KOPT-K1 (cell line): Measurements from ENCODE around the gene RASAL3.
A peak's percentile ranks its signal among the peaks of the same experiment; 100 is the strongest.
"Not testable (repeated sequence)": the region's sequence is repeated elsewhere in the genome, so short reads cannot be mapped to it uniquely, and the experiment has no call there.

Experiments used
- H3K27ac ChIP-seq: fragments of 200-600 bp; sonication (generic); 2 replicates; pipeline ENCODE4 v1.5.1; 2016; ENCODE audit warnings: antibody characterized with exemption, mild to moderate bottlenecking, low read depth, low read length; ENCODE audit not compliant: poor library complexity, severe bottlenecking
- H3K36me3 ChIP-seq: fragments of 200-600 bp; sonication (generic); 2 replicates; pipeline ENCODE4 v1.5.1; 2017; ENCODE audit warnings: antibody characterized with exemption, mild to moderate bottlenecking, low read length, moderate library complexity; ENCODE audit not compliant: insufficient read depth
- H3K9me3 ChIP-seq: fragments of 200-600 bp; sonication (generic); 2 replicates; pipeline ENCODE4 v1.5.1; 2017; ENCODE audit warnings: antibody characterized with exemption, low read length, mild to moderate bottlenecking; ENCODE audit not compliant: insufficient read depth, poor library complexity, severe bottlenecking

The RASAL3 gene

DNA sequence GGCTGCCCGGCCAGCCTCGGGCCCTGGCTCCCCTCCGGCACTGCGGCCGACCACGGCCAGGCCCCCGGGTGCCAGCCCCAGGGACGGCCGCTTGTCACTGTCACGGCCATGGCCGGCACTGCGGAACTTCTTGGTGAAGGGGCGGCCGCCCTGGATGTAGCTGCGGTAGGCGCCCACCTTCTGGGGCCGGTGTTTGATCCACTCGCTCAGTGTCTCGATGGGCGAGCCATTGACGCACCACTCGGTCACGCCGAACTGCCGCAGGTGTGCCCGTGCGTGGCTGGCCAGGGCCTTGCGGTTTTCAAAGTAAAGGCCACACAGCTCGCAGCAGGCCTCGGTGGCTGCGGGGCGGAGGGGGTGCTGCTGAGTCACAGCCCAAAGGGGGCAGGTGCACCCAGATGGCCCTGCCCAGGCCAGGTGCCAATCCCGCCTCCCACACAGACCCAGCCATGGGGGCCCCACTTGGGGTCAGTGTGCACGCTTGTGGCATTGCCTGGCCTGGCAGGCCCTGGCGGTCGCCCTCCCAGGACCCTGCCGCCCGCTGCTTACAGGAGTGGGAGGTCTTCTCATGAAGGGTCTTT, 39.6 kb downstream of the RASAL3 start:
- no peak overlapping the region for H3K27ac ChIP-seq
- H3K36me3 ChIP-seq: peaks cover 86% of the 10 kb centered on the region
- no peaks in the 10 kb centered on the region for H3K9me3 ChIP-seq

DNA sequence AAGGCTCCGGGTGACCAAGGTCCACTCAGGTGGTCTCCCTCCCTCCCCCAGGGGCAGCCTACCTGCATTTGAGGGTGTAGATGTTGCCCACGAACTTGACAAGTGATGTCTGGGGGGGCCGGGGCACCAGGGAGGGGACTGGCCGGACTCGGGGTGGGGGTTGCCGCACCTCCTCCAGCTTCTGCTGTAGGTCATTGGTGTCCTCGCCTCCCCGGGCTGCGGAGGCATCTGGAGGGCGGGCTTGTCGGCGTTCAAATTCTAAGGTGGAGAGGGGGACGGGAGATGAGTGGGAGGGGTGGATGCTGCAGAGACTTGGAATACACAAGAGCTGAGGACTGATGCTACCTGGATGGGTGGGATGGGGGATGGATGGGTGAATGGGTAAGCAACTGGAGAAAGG, 40.2 kb downstream of the RASAL3 start:
- Histone ChIP-seq H3K36me3 (peaks cover 80% of the 10 kb centered on the region), H3K27ac (no peak overlapping the region), H3K9me3 (no peaks in the 10 kb centered on the region)

DNA sequence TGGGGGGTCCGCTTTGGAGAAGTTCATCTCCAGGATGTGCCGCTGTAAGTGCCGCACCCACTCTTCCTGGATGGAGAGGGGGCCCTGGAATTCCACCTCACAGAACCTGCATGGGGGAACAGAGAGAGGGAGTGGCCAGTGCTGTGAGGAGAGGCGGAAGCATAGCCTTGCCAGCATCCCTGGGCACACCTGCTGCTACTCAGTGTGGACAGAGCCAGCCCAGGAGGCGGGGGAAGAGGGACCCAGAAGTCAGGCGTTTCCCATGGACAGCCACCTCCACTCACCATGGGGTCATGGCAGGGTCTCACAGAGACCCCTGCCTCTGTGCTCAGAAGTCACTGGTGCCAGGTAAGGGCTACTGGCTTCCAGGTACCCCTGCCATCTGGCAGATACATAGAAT, 41.2 kb downstream of the RASAL3 start:
- no peak overlapping the region for H3K27ac ChIP-seq
- H3K36me3 ChIP-seq: peaks cover 70% of the 10 kb centered on the region

DNA sequence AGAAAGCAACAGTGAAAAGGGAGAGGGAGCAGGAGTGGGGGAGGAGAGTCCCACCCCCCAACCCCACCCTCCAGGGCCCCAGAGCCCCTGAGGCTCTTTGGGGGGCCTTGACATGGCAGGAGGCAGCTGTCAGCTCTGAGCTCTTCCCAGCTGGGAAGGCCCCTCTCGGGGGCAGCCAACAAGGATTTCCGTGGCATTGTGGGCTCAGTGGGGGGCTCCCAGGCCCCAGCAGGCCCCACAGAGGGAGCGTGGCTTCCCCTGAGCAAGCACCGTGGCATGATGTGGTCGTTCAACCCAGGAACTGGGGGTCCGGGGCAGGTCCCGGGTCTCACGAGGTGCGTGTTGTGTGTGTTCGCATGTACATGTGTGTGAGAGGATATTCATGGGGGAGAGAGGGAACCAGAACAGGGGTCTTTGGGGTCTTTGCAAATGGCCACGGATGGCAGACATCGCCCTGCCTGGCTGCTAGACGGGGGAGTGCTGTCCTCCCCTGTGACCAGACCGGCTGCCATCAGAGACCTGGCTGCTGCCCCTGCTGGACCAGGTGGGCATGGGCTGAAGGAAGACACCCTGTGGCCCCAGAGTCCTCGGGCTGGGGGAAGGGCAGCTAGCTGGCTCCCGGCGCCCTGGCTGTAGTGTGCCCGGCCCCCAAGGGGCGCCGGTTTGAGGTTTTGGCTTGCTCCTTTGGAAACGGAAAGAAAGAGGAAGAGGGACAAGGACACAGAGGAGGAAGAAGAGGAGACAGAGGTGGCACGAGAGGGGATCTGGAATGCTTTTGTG, 41.9 kb downstream of the RASAL3 start:
- Histone ChIP-seq H3K9me3 (no peaks in the 10 kb centered on the region), H3K36me3 (peaks cover 64% of the 10 kb centered on the region), H3K27ac (no peak overlapping the region)

More for the DNA sequence above, 41.2 kb downstream of the RASAL3 start:
- H3K9me3 ChIP-seq: no peaks in the 10 kb centered on the region

DNA sequence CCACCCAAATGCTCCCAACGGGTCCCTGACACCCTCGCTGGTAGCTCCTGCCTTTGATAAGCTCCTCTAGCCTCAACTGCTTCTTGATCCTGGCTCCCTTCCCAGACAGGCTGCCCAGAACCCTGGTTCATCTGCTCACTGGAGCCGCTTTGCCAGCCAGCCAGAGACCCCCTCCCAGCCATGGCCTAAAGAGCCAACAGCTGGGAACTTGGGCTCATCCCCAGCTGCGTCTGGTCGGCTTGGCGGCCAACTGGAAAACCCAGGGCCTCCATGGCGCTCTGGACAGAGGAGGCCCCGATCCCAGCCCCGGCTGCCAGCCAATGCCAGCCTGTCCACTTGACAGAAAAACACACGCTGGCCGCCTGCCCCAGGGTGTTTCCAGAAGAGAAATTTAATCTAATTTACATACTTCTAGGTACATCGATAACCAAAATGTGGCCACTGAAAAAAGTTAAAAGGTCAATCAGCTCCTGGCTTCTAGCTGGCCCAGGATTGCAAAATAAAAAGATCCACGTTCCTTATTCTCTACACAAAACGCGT, 42.6 kb downstream of the RASAL3 start:
- H3K9me3 ChIP-seq: no peaks in the 10 kb centered on the region
- H3K36me3 ChIP-seq: peaks cover 57% of the 10 kb centered on the region
- H3K27ac ChIP-seq: no peak overlapping the region

DNA sequence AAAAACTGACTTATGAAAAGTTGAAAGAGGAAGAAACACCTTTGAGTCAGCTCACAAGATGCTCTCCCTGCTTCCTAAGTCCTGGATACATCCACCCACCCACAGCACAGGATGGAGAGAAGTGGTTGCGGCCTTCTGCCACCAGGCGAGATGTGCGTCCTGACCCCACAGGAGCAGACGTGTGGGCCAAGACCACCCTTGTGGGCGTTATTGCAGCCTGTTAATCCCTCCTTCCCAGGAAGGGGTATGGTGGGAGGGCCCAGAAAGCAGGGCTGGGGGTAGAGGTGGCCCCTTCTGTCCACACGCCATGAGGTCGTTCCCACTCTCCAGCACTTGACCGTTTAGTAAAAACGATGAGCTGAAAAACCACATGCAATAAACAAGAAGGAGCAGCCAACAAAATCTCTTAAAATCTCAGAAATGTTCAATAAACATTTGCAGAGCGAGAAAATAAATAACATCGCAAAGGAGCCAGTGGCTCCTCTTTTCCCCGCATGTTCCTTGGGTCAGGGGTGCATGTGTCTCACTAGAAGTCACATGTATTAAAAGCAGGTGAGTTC, 43.1 kb downstream of the RASAL3 start:
- Histone ChIP-seq H3K27ac (no peak overlapping the region), H3K36me3 (peaks cover 57% of the 10 kb centered on the region), H3K9me3 (no peaks in the 10 kb centered on the region)

DNA sequence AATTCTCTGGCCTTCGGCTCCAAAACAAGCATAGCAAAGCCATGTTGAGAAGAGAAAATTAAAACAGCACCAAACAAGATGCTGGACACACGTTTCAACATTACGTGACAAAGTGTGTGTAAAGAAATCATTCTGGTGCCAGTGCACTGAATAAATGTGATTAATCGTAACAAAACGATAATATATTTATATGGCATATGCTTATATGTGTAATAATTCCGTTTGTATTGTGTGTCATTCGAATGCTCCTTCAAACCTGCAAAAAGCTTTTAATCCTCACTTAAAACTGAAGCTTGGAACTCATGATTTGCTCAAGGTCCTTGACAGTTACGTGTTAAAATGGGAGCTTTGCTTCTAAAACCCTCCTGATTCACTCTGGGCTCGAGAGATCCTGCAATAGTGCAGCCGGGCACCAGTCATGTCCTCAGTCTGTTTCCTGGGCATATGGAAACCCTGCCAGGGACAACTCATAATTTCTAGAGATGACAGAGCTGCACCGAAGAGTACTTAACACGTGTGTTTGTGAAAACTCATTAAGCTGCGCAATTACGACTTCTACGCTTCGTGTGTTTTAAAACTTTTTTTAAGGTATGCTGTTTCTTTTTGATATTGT, 44.8 kb downstream of the RASAL3 start:
- Histone ChIP-seq H3K27ac (peak overlapping the region; percentile 25), H3K9me3 (no peaks in the 10 kb centered on the region), H3K36me3 (peaks cover 55% of the 10 kb centered on the region)

DNA sequence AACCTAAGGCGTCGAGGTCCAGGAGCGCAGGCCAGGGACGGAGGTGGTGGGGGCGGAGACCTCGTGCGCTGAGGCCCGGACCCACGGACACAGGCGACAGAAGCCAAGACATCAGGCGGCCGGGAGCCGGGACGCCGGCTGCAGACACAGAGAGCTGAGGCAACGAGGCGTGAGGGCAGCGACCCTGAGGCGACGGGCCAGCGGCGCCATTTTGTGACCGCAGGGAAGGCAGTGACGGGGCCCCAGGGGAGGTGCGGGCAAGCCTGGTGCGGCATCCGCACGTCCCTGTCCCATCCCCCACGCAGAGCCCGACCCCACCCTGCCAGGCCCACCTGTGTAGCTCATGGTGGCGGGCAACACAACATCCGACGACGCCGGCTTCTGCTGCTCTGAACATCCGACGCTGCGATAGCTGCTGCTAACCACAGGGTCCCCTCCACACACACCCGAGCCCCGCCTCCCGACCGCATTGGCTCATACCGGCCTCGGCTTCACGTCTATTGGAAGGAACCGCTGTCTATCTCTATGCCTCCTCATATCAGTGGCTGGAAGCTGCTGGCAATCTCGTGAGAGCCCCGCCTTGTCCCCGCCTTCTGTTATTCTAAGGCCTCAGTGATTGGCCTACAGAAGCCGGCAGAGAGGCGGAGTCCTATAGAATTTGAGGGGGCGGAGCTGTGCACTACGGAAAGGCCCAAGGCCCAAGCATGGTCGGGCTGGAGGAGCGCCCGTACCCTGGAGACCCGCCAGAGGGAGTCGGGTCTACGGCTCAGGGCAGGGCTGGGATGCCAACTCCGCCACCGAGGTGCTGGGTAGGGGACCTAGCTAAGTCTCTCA, 45.5 kb downstream of the RASAL3 start, which contains the start of gene AKAP8L:
Gene AKAP8L (minus strand): TSS at position 410 of the 834 bp plus-strand sequence. CDS start 65 bp downstream, at position 345.
- peak within 1 kb of the TSS; percentile 80 for H3K27ac ChIP-seq
- H3K9me3 ChIP-seq: no peaks in the 10 kb centered on the region
- peaks cover 48% of the 10 kb centered on the region for H3K36me3 ChIP-seq

DNA sequence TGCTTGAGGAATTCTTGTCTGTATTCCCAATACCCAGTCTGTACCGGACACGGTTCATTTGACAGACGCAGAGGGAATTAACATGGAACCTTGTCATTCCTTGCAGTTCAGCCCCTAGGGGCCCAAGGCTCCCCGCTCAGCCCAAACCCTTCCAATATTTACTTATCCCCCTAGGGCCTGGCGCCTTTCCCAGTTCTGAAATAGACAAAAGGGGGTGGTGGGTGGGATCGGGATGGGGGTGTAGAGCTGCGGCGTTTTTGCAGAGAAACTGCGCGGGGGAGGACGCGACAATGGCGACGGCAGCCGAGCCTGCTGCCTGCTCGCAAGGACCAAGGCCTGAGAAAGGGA, 46.1 kb downstream of the RASAL3 start:
- no peaks in the 10 kb centered on the region for H3K9me3 ChIP-seq
- peaks cover 48% of the 10 kb centered on the region for H3K36me3 ChIP-seq
- H3K27ac ChIP-seq: peak overlapping the region; percentile 80

DNA sequence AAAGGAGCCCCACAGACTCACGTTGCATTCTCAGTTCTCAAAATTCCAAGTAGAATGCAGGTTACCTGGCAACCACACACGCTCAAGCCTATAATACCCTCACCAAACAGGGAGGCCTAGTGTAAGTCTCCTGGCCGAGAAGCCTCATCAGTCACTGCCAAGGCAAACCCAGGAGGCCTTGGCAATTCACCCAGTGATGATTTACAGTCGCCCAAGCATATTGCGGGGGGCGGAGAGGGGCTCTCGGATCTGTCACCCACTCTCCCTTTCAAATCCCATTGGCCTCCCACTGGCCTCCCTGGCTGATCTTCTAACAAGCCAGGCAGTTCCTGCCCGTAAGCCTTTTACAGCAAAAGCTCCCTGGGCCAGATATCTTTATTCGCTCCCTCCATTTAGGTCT, 46.6 kb downstream of the RASAL3 start:
- peaks cover 48% of the 10 kb centered on the region for H3K36me3 ChIP-seq
- H3K27ac ChIP-seq: peak overlapping the region; percentile 80
- no peaks in the 10 kb centered on the region for H3K9me3 ChIP-seq

DNA sequence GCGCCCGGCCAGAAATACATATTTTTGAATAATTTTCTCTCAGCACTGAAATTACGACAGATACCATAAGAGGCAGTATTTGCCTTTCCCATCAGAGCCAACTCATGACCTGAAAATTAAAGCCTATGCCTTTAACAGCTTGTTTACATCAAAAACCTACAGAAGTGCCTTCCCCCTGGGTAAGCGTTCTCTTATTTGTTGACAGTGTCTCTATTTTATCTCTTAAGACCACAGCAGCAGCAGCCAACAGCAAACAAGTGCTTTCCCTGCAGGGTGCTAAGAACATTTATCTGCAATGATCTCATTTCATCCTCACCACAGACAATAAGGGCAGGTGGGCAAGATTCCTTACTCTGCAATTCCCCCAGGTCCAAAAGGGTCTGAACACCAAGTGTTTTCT, 51.5 kb downstream of the RASAL3 start:
- no peaks in the 10 kb centered on the region for H3K9me3 ChIP-seq
- peaks cover 67% of the 10 kb centered on the region for H3K36me3 ChIP-seq
- no peak overlapping the region for H3K27ac ChIP-seq

DNA sequence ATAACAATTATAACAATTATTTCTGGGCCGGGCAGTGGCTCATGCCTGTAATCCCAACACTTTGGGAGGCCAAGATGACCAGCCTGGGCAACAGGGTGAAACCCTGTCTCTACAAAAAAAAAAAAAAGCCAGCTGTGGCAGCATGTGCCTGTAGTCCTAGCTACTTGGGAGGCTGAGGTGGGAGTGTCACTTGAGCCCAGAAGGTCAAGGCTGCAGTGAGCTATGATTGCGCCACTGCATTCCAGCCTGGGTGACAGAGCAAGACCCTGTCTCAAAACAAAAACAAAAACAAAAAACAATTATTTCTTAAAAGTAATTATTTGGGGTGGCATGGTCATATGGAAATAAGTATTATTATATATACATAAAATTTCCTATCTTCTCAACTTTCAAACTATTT, 53.0 kb downstream of the RASAL3 start:
- not testable (repeated sequence) for H3K9me3 ChIP-seq, H3K27ac ChIP-seq
- peaks cover 77% of the 10 kb centered on the region for H3K36me3 ChIP-seq

DNA sequence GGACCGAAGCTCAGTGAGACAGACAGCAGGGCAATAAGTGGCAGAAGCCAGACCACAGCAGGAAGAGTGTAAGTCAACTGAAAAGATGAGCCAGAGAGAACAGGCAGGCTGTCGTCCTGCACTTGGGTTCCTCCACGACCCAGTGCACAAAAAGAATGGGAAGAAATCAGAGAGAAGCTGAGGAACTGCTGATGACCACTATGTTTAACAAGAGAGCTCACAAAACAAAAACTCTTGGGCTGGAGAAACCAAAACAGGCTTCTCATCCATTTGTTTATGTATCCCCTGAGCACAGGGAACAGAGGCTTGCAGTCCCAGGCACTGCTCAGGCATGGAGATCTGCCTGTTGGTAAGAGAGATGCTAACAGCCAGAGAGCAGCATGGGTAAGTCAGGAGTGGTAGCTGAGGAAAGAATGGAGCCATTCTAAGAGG, 59.5 kb downstream of the RASAL3 start:
- Histone ChIP-seq H3K9me3 (no peaks in the 10 kb centered on the region), H3K36me3 (peaks cover 94% of the 10 kb centered on the region), H3K27ac (no peak overlapping the region)

DNA sequence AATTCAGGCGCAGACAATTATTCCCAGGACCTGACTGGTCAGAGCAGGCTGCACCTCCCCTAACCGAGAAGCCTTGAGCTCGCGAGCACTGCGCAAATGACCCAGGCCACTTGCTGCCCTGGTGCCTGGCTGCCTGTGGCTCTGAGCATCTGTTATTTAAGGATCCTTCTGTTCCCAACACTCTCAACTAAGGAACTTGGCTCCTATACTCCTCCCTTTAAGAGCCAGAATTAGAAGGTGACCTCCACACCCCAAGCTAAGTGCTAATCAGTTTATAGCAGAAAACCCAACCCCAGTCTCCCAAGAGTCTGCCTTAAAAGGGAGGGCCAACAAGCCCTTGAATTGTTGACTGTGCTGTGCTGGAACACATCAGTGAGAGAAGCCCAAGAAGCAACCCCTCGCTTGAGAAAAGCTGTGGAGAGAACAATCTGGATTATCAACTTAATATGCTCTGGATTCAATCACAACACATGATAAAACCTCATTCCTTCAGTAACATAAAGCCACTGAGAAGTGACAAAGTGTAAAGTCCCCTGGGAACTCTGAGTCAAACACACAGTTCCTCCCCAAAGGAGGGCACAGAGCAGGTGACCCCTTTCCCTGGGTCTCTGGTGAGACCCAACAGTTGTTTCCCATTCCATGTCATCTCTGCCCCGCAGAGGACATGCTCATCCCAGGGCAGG, 60.1 kb downstream of the RASAL3 start:
- Histone ChIP-seq H3K27ac (no peak overlapping the region), H3K9me3 (no peaks in the 10 kb centered on the region), H3K36me3 (peaks cover 94% of the 10 kb centered on the region)
